Muscle of arm (tissue), 12 donors: ENCODE results near the gene SOX1. TPM values are rescaled to one million over a fixed set of nuclear protein-coding genes. Genes with fewer than 3 reads are reported as not detected.

Experiments
- DNase-seq: peaks from one replicate; pipeline ENCODE4 v3.0.0-alpha.2; 2013
- polyA plus RNA-seq, 12 donors: library from polyadenylated mRNA; unstranded; fragments of 120-200 nt; gene quantifications; one replicate each; pipeline ENCODE4 v1.2.1, GENCODE V29; 2013; ENCODE audit not compliant: insufficient read length in 12 of 12

Gene SOX1
- polyA plus RNA-seq, 12 donors, result 0.07 to 0.10 (median 0.08) TPM; not detected in 9

DNA sequence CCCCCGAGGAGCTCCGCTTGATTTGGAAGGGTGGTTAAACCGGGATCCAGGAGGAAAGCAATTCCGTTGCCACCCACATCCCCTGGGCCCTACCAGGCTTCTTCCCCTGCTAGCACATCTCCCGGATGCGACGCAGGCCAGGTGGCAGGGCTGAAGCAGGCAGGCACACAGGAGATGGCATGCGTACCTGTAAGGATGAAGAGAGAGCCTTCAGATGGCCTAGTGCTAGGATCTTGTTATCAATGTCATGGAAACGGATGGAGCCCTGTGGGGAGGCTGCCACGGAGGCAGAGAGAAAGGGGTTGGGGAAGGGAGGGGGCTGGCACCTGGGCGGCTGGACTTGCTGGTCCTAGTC lies 8.5 kb upstream of the SOX1 start:
- no peak for DNase-seq

DNA sequence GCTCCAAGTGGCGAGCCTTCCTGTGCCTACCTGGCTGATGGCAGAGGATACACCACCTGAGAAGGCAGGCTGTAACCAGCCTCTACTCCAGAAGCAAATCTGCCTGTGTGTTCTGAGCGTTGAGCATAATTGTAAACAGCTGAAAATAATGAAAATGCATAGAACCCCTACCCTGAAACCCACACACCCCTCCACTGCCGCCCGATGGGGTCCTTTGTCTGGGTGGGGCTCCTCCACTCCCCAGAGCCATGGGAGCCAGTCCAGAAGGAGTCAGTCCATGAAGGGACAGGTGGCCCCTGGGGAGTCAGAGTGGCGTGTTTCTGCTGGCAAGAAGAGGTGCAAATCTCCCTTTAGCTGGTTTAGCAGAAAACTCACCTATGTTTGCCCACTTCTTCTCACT lies 8.0 kb upstream of the SOX1 start:
- no peak for DNase-seq

DNA sequence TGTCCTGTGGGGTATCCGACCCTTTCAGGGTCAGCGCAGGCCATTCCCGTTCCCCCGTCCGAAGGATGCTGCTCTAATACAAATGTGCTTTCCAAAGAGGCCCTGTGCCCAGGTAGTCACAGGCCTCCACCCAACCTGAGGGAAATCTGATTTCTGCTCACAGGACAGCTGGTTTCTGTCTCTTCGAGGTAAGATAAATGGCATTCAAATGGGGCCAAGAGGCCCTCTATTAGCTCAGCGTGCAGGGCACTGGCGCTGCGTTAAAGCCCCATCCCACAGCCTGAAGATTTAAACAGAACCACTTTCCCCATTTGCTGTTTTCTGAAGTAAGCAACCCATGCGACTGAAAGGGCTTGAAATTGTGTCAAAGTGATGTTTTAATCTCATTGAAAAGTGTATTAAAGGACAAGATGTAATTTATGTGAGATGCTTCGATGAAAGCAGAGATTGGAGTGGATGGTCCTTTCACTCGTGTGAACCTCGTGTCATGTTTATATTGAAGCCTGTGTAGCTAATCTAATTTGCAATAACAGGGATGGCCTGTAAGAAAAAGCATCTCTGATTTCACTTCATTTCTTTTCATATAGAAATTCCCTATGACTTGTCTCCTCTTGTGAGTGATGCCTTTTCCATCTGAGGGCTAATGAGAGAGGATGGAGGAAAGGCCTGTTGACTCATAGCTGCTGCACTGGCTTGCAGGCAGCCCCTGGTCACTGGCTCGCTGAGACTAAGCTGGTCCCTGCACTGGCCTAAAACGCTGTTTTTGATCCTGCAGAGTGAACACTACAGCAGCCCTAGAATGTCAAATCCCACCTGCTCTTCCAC lies 7.3 kb upstream of the SOX1 start:
- no peak for DNase-seq

DNA sequence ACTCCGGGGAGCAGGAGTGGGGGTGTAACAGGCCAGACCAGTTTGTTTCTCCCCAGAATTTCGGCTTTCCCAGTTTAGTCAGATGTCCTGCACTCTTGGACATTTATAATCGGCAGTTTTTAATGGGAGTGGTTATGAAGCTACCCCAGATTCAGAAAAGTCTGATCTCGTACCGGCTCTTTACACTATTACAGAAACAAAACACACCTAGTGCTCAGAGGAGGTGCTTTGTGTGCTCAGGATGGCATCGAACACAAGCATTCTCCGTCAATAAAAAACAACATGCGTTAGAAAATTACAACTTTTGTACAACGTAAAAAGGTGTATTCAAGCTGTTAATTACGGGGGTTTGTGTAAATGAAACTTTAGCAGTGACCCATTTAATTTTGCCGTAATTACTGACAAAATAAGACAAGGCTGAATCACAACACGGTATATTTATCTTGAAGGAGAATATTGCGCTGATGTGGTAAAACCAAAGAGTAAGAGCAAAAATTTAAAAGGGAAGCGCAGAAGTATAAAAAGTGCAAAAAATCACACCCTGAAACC lies 6.6 kb upstream of the SOX1 start:
- DNase-seq, result no peak

DNA sequence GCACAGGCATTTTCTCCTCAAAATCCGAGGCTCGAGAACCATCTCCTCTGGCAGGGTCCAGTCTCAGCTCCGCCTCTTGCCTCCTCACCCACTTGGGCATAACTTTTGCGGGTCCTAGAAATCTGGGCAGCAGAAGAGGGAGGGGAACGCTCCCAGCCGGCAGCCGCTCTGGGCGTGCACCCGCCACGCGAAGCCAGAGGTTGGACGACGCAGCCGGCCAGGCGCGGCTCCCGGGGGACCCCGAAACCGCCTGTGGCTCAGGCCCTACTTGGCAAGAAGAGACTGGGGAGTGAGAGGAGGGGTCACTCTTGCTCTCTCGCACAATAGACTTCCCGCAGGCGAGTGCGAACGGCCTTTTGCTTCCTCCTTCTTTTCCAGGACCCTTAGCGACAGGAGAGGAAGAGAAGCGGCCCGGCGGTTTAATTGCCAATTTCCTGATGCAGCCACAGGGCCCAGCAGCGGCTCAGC lies 6.0 kb upstream of the SOX1 start:
- no peak for DNase-seq

DNA sequence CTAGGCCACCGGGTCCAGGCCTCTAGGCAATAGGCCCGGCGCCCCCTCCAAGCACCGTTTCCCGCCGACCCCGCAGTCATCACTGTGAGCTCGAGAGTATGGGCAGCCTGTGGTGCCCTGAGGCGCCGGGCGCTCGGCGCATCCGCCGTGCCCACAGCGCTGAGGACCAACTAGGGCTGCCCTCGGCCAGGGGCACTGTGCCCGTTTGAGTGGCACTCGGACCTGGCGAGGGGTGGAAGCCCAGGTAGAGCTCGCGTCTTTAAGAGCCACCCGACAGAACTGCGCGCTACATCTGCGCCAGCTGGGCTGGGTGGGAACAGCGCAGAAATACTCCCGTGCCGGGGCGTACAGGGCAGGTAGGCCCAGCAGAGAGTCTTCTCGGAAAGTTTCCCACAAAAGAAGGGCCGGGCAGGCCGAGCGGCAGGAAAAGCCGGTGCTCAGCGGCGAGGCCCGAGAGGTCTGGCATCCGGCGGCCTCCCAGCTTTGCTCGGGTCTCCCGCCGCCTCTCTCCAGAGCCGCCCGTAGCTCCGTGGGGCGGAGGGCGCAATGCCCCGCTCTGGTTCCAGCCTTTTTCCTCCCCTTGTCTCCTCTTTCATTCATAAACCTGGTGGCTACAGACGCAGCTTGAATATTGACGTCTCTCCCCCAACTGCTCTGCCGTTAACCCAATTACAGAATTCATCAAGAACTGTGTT lies 5.4 kb upstream of the SOX1 start:
- DNase-seq, result no peak

DNA sequence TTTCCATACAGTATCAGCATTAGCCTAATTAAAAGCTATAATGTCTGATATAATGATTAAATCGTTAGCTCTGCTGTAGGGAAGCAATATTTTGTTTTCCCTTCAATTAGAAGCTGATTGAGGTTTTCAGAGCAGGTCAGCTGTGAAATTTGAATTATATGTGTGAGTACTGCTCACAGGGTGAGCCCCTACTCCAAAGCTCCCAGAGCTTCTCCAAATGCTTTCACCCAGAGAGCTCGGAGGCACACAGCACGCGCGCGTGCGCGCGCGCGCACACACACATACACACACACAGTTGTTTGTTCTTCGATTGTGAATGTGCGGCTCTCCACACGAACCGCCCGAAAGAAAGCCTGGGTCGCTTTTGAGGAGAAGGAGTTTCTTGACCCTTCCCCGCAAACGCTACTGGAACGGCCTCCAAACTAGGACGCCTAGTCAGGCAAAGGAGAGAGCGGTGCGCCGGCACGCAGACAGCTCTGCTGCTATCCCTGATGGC lies 4.8 kb upstream of the SOX1 start:
- no peak for DNase-seq

DNA sequence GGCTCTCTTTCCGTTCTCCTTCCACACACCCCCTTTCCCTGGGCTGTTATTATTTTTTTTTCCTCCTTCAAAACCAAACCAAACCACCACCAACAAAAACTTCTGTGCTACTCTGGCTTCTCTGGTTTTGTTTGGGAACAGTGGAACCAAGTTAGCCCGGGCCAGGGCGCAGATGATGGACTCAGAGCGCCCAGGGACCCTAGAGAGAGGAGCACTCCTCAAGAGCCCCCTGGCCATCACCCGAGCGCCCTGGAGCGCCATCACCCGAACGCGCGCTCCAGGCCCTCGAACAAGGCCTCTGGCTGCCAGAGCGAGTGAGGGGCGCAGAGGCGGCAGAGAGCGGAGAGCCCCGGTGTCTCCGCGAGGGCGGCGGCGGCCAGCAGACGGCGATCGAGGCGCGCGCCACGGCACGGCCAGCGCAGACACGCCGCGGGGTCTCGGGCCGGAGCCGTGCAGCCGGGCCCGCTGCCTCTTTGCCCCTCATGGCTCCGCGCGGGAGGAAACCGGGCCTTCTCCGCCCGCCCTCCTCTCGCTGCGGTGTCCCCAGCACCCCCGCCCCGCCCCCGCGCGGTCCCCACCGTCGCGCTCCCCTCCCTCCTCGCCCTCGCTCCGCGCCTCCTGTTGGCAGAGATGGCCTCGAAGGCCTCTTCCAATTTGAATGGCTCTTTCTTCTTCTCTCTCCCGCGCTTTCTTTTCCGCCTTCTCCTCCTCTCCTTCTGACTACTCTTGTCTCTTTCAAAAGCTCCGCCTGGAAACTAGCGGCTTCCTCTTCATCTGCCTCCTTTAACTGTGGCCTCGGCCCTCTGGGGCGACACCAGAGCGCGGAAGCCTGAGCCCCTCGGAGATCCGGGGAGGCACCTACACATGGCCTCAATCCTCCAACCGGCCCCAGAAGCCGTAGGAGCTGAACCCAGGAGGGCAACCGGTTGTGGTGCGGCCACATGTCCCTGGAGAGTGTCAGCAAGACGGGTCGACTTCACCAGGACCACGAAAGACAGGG lies 4.1 kb upstream of the SOX1 start:
- no peak for DNase-seq

DNA sequence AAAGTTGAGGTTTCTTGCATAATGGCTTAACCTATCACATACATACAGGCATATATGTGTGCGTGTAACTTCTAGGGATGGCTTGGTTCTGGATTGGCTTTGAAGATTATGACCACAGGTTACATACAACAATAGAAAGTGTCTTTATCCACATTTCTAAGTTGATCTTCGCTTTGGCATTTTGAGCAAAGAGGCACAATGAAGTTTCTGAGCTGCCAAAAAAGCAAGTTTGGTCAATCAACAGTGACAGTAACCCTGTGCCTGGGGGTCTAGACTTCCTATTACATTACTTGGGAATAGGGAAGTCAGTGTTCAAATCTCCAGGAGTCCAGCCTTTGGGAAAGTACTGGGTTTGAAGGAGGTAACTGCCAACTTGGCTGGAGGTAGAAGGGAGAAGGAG lies 3.1 kb upstream of the SOX1 start:
- DNase-seq, result no peak

DNA sequence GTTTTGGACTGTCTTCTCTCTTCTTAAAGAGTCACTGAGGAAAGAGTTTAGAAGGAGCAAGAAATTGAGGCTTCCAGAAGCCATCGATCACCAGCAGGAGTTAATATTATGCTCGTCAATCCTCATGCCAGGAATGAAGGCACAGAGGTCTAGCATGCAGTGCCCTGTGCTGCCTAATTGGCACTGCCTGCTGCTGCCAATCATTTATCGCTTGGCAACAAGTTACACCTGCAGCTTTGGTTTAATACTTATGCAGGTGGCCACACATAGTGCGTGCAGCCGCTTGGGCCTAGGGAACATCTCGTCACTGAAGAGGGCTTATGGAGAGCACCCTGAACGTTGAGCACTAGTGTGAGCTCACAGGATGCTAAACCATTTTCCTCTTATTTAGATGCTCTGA lies 2.7 kb upstream of the SOX1 start:
- DNase-seq, result no peak

DNA sequence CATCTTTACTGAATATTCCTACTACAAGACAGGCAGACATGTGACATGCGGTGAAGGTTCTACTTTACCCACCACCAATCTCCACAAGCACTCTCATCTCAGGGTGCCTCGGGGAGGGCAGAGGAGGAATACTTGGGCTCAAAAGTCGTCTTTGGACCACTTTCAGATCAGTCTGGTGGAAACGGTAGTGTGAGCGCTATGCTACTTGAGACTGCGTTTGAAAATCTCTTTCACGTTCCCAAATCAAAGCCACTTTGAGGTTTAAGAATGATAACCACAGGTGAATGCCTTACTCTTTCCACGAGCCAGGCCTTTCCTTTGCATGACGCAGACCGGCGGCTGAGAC lies 1.5 kb upstream of the SOX1 start:
- no peak for DNase-seq

DNA sequence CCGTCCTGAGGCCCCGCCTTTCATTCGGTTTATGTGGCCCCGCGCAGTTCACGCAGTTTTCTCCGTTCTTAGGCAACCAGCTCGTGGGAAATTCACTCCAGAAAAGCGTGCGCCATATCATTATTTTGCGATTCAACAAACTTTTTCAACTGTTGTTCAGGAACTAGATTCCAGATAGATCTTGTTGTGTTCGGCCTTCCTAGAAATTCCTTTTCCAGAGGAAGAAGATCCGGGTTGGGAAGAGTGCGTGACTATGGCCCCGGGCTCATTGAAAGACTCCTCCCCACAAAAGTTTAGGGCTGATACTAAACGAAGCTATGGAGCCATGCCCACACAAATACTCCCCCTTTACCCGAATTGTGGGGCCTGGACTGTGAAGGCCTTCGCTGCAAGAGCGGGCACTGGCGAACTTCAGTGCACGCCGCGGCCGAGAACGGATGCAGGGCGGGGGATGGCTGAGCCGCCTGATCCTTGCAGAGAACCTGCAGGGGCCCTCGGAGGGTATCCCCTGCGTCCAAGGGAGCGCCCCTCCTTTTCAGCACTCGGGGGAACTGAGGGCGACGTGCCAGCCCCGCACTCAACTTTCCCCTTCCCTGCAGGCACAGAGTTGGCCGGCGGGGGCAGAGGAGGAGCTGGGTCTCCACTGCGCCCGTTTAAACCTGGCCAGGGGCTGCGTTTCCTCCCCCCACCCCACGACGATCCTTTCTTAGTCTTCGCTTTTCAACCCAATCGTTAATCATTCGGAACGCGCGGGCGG lies 904 bp upstream of the SOX1 start:
- no peak for DNase-seq

DNA sequence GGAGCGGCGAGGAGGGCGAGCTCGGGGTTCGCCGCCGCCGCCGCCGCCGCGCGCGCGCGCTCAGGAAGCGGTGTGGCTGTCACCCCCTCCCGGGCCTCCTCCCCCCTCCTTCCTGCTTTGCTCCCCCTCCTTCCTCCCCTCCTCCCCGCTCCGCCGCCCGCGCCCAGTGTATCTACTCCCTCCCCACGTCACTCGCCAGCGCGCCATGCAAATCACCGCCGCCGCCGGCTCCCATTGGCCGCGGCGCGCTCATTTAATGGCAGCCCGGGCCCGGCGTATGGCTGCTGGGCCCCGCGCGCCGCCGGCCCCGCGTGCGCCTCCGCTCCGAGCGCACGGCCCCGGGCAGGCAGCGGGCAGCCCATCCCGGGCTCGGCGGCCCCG lies 335 bp upstream of the SOX1 start:
- DNase-seq, result no peak

DNA sequence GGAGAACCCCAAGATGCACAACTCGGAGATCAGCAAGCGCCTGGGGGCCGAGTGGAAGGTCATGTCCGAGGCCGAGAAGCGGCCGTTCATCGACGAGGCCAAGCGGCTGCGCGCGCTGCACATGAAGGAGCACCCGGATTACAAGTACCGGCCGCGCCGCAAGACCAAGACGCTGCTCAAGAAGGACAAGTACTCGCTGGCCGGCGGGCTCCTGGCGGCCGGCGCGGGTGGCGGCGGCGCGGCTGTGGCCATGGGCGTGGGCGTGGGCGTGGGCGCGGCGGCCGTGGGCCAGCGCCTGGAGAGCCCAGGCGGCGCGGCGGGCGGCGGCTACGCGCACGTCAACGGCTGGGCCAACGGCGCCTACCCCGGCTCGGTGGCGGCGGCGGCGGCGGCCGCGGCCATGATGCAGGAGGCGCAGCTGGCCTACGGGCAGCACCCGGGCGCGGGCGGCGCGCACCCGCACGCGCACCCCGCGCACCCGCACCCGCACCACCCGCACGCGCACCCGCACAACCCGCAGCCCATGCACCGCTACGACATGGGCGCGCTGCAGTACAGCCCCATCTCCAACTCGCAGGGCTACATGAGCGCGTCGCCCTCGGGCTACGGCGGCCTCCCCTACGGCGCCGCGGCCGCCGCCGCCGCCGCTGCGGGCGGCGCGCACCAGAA lies 1.1 kb downstream of the SOX1 start:
- DNase-seq, result no peak

DNA sequence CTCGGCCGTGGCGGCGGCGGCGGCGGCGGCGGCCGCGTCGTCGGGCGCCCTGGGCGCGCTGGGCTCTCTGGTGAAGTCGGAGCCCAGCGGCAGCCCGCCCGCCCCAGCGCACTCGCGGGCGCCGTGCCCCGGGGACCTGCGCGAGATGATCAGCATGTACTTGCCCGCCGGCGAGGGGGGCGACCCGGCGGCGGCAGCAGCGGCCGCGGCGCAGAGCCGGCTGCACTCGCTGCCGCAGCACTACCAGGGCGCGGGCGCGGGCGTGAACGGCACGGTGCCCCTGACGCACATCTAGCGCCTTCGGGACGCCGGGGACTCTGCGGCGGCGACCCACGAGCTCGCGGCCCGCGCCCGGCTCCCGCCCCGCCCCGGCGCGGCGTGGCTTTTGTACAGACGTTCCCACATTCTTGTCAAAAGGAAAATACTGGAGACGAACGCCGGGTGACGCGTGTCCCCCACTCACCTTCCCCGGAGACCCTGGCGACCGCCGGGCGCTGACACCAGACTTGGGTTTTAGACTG lies 1.7 kb downstream of the SOX1 start:
- DNase-seq, result no peak

DNA sequence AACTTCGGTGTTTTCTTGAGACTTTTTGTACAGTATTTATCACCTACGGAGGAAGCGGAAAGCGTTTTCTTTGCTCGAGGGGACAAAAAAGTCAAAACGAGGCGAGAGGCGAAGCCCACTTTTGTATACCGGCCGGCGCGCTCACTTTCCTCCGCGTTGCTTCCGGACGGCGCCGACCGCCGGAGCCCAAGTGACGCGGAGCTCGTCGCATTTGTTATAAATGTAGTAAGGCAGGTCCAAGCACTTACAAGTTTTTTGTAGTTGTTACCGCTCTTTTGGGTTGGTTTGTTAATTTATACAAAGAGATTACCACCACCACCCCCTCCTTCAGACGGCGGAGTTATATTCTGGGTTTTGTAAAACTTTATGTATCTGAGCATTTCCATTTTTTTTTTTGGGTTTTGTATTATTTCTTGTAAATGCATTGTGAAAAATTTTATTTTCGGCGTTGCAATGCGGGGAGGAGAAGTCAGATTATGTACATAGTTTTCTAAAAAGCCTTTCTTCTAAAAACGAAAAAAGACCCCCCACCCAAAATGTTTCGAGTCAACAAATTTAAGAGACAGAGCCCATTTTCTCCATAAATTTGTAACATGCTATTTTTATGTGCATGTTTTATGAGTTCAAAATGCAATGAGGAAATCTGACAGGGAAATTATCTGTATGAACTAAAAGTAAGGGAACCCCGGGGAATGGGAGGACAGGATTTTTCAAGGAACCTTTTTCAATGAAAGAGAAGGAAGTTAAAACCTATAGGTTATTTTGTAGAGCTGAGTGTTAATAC lies 2.3 kb downstream of the SOX1 start:
- DNase-seq, result no peak

DNA sequence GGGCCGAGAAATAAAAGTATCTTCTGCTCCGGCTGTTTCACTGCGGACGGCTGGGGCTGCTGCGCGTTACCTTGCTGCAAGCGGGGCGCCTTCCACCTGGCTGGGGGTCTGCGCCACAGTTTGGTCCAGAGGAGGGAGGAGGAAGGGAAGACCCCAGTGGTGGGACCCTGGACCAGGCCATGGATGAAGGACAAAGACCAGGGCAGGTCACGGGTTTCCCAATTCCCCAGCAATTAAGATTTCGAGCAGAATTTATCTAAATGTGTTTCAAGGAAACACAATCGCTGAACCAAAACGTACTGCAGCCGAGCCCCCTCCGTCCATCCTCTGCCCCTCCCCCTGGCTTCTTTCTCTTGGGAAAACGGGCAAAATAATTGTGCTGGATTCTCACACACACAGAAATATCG lies 2.9 kb downstream of the SOX1 start:
- no peak for DNase-seq

DNA sequence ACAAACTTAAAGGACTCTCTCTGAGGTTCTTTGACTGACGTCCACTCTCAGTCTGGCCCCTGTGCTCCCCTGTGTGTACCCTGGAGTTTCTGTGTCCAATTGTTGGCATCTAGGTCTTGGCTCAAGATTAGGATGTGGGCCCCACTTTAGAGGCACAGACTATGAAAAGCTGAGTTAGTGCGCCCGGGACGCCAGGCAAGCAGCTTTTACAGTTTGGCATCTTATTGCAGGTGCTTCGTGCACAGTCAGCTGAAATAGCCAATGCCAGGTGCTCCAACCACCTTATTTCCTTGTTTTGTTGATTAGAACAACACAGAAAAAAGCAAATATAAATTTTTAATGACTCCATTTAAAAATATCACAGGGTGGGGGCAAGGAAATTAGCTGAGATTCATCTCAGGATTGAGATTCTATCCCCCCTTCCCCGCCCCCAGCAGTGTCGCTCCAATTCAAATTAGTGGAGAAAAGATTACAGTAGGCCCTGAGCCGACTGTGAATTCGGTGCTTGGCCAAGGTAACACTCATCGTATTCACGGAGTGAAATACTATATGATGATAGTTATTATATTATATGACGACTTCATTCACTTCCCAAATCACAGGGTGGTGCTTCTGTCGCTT lies 4.3 kb downstream of the SOX1 start:
- DNase-seq, result no peak
